ENCODE measurements around the gene GAGE13.

- TF ChIP-seq CTCF (IDR thresholded peaks at IDR 0.05; ENCODE audit: low read depth, low read length, poor library complexity, severe bottlenecking) (no peak), EZH2phosphoT487 (IDR thresholded peaks at IDR 0.05; ENCODE audit: borderline replicate concordance, low read length) (no peak)
These were observed 38.7 kb upstream of the GAGE13 start for GRCh38 chrX:49292400-49293362.

All from DOHH2 (cell line).